Measurements from ENCODE around the gene GLG1. TPM values are rescaled to one million over a fixed set of nuclear protein-coding genes. Genes with fewer than 3 reads are reported as not detected.
A peak's percentile ranks its signal among the peaks of the same experiment; 100 is the strongest.

Gene GLG1
- total and polyA plus RNA-seq, 4 donors: 22.2 to 71.5 (median 47.9) TPM

- WGBS: 88% methylated on average over 2 of the region's 2 CpGs
- no peaks in the 10 kb centered on the region for H3K9me3 ChIP-seq (ENCODE audit: control insufficient read depth in 4 of 4, low read length in 3 of 4)
- H3K27ac ChIP-seq (ENCODE audit: low read depth in 1 of 2, low read length in 2 of 2): no peak overlapping the region
- DNase-seq (ENCODE audit: low spot score): no peak
- H3K4me1 ChIP-seq (ENCODE audit: control insufficient read depth in 4 of 4, insufficient read depth in 4 of 4, low read length in 3 of 4): peaks cover 0 to 10% (median 3%) of the 10 kb centered on the region in 4 donors
- TF ChIP-seq HNF4G (IDR thresholded peaks at IDR 0.05): no peak
- TF ChIP-seq YY1 (IDR thresholded peaks at IDR 0.05): no peak
- no peak for TF ChIP-seq FOXA2 (IDR thresholded peaks at IDR 0.05)
- TF ChIP-seq ATF3 (IDR thresholded peaks at IDR 0.05): no peak
- TF ChIP-seq EGR1 (IDR thresholded peaks at IDR 0.05; ENCODE audit: low read depth in 2 of 2): no peak
- TF ChIP-seq CTCF (IDR thresholded peaks at IDR 0.05; ENCODE audit: low read depth, low read length, missing input control): no peak
- TF ChIP-seq ZBTB33 (IDR thresholded peaks at IDR 0.05): no peak
- TF ChIP-seq GABPA (IDR thresholded peaks at IDR 0.05 in 1 of 2, conservative IDR thresholded peaks at IDR 0.05 in 1 of 2): no peak
- H3K9ac ChIP-seq (ENCODE audit: low read depth in 1 of 2, low read length in 2 of 2): no peak overlapping the region
- H3K4me3 ChIP-seq (ENCODE audit: low read depth in 1 of 3, low read length in 3 of 3): no peak overlapping the region
- H3K27me3 ChIP-seq (ENCODE audit: control insufficient read depth in 4 of 4, insufficient read depth in 4 of 4, low read length in 3 of 4): no peaks in the 10 kb centered on the region
- H3K36me3 ChIP-seq (ENCODE audit: control insufficient read depth in 4 of 4, insufficient read depth in 3 of 4, low read depth in 1 of 4, low read length in 3 of 4): peaks cover 0 to 9% (median under 1%) of the 10 kb centered on the region in 4 donors
Measured at GRCh38 chr16:74651841-74652240, 44.9 kb upstream of the GLG1 start.

GRCh38 chr16:74650966-74651567 lies 44.2 kb upstream of the GLG1 start:
- TF ChIP-seq JUND (IDR thresholded peaks at IDR 0.05): no peak
- peak; percentile 30 for TF ChIP-seq CTCF (IDR thresholded peaks at IDR 0.05; ENCODE audit: low read depth, low read length, missing input control)
- TF ChIP-seq RAD21 (IDR thresholded peaks at IDR 0.05): peak; percentile 61 to 67
- no peak for TF ChIP-seq RXRA (IDR thresholded peaks at IDR 0.05)
- no peak for TF ChIP-seq HNF4A (conservative IDR thresholded peaks at IDR 0.05)
- Histone ChIP-seq H3K36me3 (ENCODE audit: control insufficient read depth in 4 of 4, insufficient read depth in 3 of 4, low read depth in 1 of 4, low read length in 3 of 4) (peaks cover 0 to 9% (median 2%) of the 10 kb centered on the region in 4 donors), H3K27ac (ENCODE audit: low read depth in 1 of 2, low read length in 2 of 2) (no peak overlapping the region), H3K27me3 (ENCODE audit: control insufficient read depth in 4 of 4, insufficient read depth in 4 of 4, low read length in 3 of 4) (no peaks in the 10 kb centered on the region), H3K9ac (ENCODE audit: low read depth in 1 of 2, low read length in 2 of 2) (no peak overlapping the region), H3K4me1 (ENCODE audit: control insufficient read depth in 4 of 4, insufficient read depth in 4 of 4, low read length in 3 of 4) (peaks cover 0 to 10% (median 3%) of the 10 kb centered on the region in 4 donors), H3K4me3 (ENCODE audit: low read depth in 1 of 3, low read length in 3 of 3) (no peak overlapping the region), H3K9me3 (ENCODE audit: control insufficient read depth in 4 of 4, low read length in 3 of 4) (no peaks in the 10 kb centered on the region)
- WGBS: 79% methylated on average over 6 of the region's 6 CpGs
- DNase-seq (ENCODE audit: low spot score): no peak
